Measurements from ENCODE around the gene PASK. TPM values are rescaled to one million over a fixed set of nuclear protein-coding genes. Genes with fewer than 3 reads are reported as not detected.
A peak's percentile ranks its signal among the peaks of the same experiment; 100 is the strongest.

Gene PASK
- total RNA-seq, 1 donor from 2014 or later, result 2.9 TPM

DNA sequence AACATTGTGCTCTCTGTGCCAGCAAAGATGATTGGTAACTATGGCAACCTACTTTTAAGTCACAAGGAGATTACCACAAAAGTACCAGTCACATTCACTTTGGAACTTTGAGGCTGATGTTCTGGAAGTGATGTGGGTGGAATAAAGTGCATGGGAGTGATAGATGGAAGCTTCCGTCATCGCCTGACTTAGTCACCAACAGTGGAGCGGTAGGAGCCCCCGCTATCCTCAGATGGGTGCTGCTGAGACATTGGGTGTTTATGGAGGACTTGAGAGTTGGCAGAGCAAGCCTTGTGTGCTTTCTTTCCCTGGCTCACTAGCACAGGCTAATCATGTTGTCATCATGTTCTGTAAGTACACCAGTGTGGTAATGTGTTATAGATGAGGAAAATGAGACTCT lies 5.6 kb upstream of the PASK start:
- no peak for FAIRE-seq
- no peak overlapping the region for H3K4me3 ChIP-seq (ENCODE audit: low read depth, low read length)
- H3K36me3 ChIP-seq (ENCODE audit: control insufficient read depth, insufficient read depth, low read length), result peaks cover 19% of the 10 kb centered on the region
- H3K27me3 ChIP-seq (ENCODE audit: control insufficient read depth, insufficient read depth, low read length), result no peaks in the 10 kb centered on the region
- TF ChIP-seq, protein P1, sequence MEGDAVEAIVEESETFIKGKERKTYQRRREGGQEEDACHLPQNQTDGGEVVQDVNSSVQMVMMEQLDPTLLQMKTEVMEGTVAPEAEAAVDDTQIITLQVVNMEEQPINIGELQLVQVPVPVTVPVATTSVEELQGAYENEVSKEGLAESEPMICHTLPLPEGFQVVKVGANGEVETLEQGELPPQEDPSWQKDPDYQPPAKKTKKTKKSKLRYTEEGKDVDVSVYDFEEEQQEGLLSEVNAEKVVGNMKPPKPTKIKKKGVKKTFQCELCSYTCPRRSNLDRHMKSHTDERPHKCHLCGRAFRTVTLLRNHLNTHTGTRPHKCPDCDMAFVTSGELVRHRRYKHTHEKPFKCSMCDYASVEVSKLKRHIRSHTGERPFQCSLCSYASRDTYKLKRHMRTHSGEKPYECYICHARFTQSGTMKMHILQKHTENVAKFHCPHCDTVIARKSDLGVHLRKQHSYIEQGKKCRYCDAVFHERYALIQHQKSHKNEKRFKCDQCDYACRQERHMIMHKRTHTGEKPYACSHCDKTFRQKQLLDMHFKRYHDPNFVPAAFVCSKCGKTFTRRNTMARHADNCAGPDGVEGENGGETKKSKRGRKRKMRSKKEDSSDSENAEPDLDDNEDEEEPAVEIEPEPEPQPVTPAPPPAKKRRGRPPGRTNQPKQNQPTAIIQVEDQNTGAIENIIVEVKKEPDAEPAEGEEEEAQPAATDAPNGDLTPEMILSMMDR (IDR thresholded peaks at IDR 0.05; ENCODE audit: insufficient read depth, low read length, severe bottlenecking), result no peak
- no peak for DNase-seq (ENCODE audit: low read depth)

- TF ChIP-seq, protein P1 (IDR thresholded peaks at IDR 0.05; ENCODE audit: insufficient read depth, low read length, severe bottlenecking), result no peak
- FAIRE-seq, result no peak
- peak; percentile 22 for DNase-seq (ENCODE audit: low read depth)
Measured at GRCh38 chr2:241153616-241154015, 4.3 kb upstream of the PASK start.

GRCh38 chr2:241151934-241152660 lies 2.8 kb upstream of the PASK start:
- TF ChIP-seq, protein P1 (IDR thresholded peaks at IDR 0.05; ENCODE audit: insufficient read depth, low read length, severe bottlenecking), result no peak
- Histone ChIP-seq H3K27me3 (ENCODE audit: control insufficient read depth, insufficient read depth, low read length) (no peaks in the 10 kb centered on the region), H3K36me3 (ENCODE audit: control insufficient read depth, insufficient read depth, low read length) (peaks cover 5% of the 10 kb centered on the region), H3K4me3 (ENCODE audit: low read depth, low read length) (no peak overlapping the region)
- FAIRE-seq (peak; percentile 68), DNase-seq (ENCODE audit: low read depth) (no peak)

More at GRCh38 chr2:241153616-241154015, 4.3 kb upstream of the PASK start:
- Histone ChIP-seq H3K27me3 (ENCODE audit: control insufficient read depth, insufficient read depth, low read length) (no peaks in the 10 kb centered on the region), H3K36me3 (ENCODE audit: control insufficient read depth, insufficient read depth, low read length) (peaks cover 11% of the 10 kb centered on the region), H3K4me3 (ENCODE audit: low read depth, low read length) (no peak overlapping the region)

DNA sequence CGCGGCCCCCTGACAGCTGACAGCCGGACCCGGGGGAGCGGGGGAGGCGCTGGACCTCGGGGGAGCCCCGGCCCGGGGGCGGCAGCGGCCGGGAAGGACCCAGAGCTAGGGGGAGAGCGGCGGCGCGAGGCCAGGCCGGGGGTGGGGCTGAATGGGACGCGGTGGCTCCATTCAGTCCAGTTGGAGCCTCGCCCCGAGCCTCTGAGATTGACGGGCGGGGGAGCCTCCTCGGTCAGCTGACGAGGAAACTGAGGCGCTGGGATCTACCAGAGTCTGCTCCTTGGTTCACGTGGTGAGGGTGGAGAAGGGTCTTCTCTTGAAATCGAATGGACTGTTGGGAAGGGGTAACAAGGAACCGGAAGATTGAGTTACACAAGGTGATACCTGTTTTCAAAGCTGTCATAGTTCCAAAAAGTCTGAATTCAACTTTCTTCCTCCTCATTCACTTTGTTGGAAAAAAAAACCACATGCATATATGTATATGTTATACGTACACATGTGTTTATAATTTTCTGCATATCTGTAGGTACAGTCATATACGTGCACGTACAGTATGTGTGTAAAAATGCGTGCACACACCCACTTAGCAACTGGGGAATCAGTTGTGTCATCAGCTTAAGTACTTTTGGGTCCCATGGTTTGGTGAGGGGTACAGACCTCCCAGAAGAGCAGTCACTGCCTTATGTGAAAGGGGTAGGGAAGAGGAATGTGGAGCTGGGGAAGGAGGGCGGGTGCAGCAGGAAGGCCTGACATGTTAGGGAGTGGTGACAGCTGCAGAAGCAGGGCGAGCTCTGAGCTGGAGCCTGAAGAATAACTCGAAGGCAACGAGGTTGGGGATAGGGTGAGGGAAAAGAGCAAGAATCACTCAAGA lies 1.6 kb upstream of the PASK start:
- FAIRE-seq (no peak), DNase-seq (ENCODE audit: low read depth) (peak; percentile 35)
- Histone ChIP-seq H3K36me3 (ENCODE audit: control insufficient read depth, insufficient read depth, low read length) (peaks cover 2% of the 10 kb centered on the region), H3K27me3 (ENCODE audit: control insufficient read depth, insufficient read depth, low read length) (no peaks in the 10 kb centered on the region), H3K4me3 (ENCODE audit: low read depth, low read length) (peak overlapping the region; percentile 62)
- TF ChIP-seq, protein P1 (IDR thresholded peaks at IDR 0.05; ENCODE audit: insufficient read depth, low read length, severe bottlenecking), result no peak

- no peak for FAIRE-seq
- peak; percentile 88 for DNase-seq (ENCODE audit: low read depth)
- Histone ChIP-seq H3K27me3 (ENCODE audit: control insufficient read depth, insufficient read depth, low read length) (no peaks in the 10 kb centered on the region), H3K4me3 (ENCODE audit: low read depth, low read length) (peak within 1 kb of the TSS; percentile 62), H3K36me3 (ENCODE audit: control insufficient read depth, insufficient read depth, low read length) (peaks cover 1% of the 10 kb centered on the region)
- TF ChIP-seq, protein P1 (IDR thresholded peaks at IDR 0.05; ENCODE audit: insufficient read depth, low read length, severe bottlenecking), result peak; percentile 17
Measured at GRCh38 chr2:241149925-241150659, 820 bp upstream of the PASK start, which contains the start of gene PPP1R7. Gene PPP1R7 (plus strand): TSS chr2:241150467. CDS start chr2:241150496, 29 bp downstream.
